K562 treated with DMSO at 1 percent for 48 hours (cell line): Measurements from ENCODE around the gene CAPZB. TPM values are rescaled to one million over a fixed set of nuclear protein-coding genes. Genes with fewer than 3 reads are reported as not detected.

Experiments used
- total RNA-seq: library from RNA; unstranded; fragments of 300-600 nt; gene quantifications from 2 replicates; pipeline ENCODE4 v1.2.3, GENCODE V29; 2022; ENCODE audit warnings: low replicate concordance; ENCODE audit errors: extremely low read depth

Gene CAPZB
- total RNA-seq: not detected in 2 replicates

GRCh38 chr1:19485362-19486187 is at the start of gene CAPZB:
Gene CAPZB, minus strand, starts transcription at chr1:19485539. Its CDS starts 101 bp downstream, at chr1:19485438.

GRCh38 chr1:19311931-19312781 is 173.2 kb downstream of the CAPZB start, which contains the start of the genes AKR7A2 and SLC66A1:
Gene AKR7A2, minus strand, starts transcription at chr1:19312144. Its CDS starts 20 bp downstream, at chr1:19312124.
Gene SLC66A1, plus strand, starts transcription at chr1:19312326. Its CDS starts 5,352 bp downstream, at chr1:19317678.

Other genes with a start within 250 kb of the CAPZB start
- not detected in 2 replicates for gene EMC1, start 234.0 kb downstream of the CAPZB start, total RNA-seq
- gene MRTO4, start 233.7 kb downstream of the CAPZB start, total RNA-seq: not detected in 2 replicates
- not detected in 2 replicates for gene AKR7A3, start 196.8 kb downstream of the CAPZB start, total RNA-seq
- not detected in 2 replicates for gene AKR7A2, start 173.4 kb downstream of the CAPZB start, total RNA-seq
- not detected in 2 replicates for gene SLC66A1, start 173.2 kb downstream of the CAPZB start, total RNA-seq
- gene NBL1, start 158.8 kb upstream of the CAPZB start, total RNA-seq: not detected in 2 replicates
- not detected in 2 replicates for gene HTR6, start 179.3 kb upstream of the CAPZB start, total RNA-seq